Kidney epithelial cell (primary cell): ENCODE data around the gene STK11. TPM values are rescaled to one million over a fixed set of nuclear protein-coding genes. Genes with fewer than 3 reads are reported as not detected.

Source experiments
- DNase-seq: peaks from one replicate; pipeline ENCODE4 v3.0.0-alpha.2; 2010; ENCODE audit warnings: low read depth
- H3K27me3 ChIP-seq: 2 replicates; pipeline ENCODE4 v1.6.0; 2011; ENCODE audit warnings: low read length; ENCODE audit not compliant: control insufficient read depth, insufficient read depth
- H3K36me3 ChIP-seq: 2 replicates; pipeline ENCODE4 v1.5.1; 2011; ENCODE audit warnings: low read length; ENCODE audit not compliant: control insufficient read depth, insufficient read depth
- H3K4me3 ChIP-seq: 2 replicates; pipeline ENCODE4 v1.5.1; 2011; ENCODE audit warnings: low read depth, mild to moderate bottlenecking, control low read depth, low read length
- total RNA-seq: library from RNA; depleted of rRNA; stranded (reverse); fragments of >200 nt; gene quantifications from 2 replicates; pipeline ENCODE4 v1.2.3, GENCODE V29; 2015
- TF ChIP-seq, protein P1 (sequence below): IDR thresholded peaks from 2 replicates; pipeline ENCODE4 v1.5.1; 2011; ENCODE audit warnings: mild to moderate bottlenecking, moderate library complexity, low read length, control low read depth, inconsistent platforms; ENCODE audit not compliant: insufficient read depth, poor library complexity, severe bottlenecking

STK11 gene
- total RNA-seq, 1 donor from 2014 or later = 78.3 TPM

DNA sequence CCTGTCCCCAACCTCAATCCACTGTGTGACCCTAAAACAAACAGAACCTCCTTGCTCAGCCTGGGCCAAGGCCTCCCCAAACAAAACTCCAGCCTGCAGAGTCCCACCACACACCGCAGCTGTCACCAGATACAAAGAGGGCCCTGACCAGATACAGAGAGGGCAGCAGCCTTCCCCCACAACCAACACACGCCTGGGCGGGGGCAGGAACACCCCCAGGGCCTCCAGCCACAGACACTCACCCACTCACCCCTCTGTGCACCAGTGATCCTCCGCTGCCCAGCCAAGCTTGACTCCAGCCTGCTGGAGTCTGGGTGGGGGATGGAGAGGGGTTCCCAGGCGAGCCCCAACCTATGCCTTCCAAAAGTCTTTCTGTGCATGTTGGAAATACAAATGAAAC, 57.6 kb downstream of the STK11 start:
- H3K36me3 ChIP-seq = no peaks in the 10 kb centered on the region
- TF ChIP-seq, protein P1, sequence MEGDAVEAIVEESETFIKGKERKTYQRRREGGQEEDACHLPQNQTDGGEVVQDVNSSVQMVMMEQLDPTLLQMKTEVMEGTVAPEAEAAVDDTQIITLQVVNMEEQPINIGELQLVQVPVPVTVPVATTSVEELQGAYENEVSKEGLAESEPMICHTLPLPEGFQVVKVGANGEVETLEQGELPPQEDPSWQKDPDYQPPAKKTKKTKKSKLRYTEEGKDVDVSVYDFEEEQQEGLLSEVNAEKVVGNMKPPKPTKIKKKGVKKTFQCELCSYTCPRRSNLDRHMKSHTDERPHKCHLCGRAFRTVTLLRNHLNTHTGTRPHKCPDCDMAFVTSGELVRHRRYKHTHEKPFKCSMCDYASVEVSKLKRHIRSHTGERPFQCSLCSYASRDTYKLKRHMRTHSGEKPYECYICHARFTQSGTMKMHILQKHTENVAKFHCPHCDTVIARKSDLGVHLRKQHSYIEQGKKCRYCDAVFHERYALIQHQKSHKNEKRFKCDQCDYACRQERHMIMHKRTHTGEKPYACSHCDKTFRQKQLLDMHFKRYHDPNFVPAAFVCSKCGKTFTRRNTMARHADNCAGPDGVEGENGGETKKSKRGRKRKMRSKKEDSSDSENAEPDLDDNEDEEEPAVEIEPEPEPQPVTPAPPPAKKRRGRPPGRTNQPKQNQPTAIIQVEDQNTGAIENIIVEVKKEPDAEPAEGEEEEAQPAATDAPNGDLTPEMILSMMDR = no peak
- H3K27me3 ChIP-seq = no peaks in the 10 kb centered on the region
- H3K4me3 ChIP-seq = no peak overlapping the region
- no peak for DNase-seq

GRCh38 chr19:1264801-1265614, 59.4 kb downstream of the STK11 start:
- no peak for DNase-seq
- Histone ChIP-seq H3K4me3 (no peak overlapping the region), H3K27me3 (no peaks in the 10 kb centered on the region), H3K36me3 (no peaks in the 10 kb centered on the region)
- TF ChIP-seq, protein P1 = no peak

DNA sequence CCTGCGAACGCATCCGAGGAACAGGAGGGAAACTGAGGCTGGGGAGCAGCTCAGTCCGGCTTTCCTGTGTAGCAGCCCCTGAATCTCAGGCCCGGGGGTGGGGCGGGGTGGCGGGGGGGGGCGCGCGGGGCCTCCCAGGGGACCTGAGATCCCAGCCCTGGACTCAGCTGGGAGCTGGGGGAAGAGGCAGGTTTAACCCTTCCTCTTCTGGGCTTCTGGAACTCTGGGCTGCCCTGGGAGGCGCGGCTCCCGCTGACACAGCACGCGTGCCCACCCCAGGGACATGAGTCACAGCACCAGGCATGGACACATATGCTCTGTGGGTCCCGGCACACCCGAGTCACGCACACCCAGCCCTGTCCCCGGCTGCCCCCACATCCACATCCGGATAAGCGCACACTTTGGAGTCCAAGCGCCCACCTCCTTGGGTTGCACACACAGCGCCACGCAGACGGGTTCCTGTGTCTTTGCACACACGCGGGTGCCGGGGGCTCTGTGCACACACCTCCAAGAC, 60.1 kb downstream of the STK11 start:
- H3K4me3 ChIP-seq = peak overlapping the region; percentile 38
- H3K27me3 ChIP-seq = no peaks in the 10 kb centered on the region
- DNase-seq = no peak
- TF ChIP-seq, protein P1 = no peak
- H3K36me3 ChIP-seq = no peaks in the 10 kb centered on the region

DNA sequence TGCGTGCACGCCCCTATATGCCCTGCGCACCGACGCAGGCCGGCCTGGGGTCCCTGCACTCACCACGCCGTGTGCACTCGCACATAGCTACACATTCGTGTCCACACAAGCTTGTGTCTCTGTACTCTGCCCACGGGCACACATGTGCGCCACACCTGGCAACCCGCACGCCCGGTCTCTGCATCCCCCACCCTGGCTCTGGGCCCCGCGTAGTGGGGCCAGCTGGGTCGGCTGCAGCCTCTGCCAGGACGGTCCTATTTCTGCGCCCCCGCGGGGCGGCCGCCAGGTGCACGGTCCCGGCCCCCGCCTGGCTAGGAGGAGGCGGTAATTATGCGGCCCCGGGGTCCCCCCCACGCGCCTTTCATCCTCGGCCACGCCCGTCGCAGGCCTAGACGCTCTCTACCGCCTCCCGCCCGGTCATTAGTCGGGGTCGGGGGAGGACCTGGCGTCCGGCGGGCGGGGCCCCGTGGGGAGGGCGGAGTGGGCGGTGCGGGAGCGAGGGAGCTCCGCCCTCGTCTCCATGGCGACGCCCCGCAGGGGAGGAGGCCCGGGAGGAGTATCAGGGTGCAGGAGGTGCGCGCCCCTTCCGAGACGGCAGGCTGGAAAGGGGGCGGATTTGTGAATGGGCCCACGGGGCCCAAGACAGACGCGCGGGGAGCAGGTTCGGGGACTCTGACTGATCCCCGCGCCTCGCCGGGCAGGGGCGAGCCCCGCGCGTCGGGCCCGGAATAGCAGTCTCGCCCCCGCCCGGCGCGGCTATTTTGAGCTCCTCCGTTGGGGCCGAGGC, 60.7 kb downstream of the STK11 start:
- peak overlapping the region; percentile 38 for H3K4me3 ChIP-seq
- TF ChIP-seq, protein P1 = no peak

GRCh38 chr19:1266916-1267476, 61.4 kb downstream of the STK11 start:
- Histone ChIP-seq H3K36me3 (peaks cover 1% of the 10 kb centered on the region), H3K4me3 (peak overlapping the region; percentile 38), H3K27me3 (no peaks in the 10 kb centered on the region)
- DNase-seq = no peak
- TF ChIP-seq, protein P1 = peak; percentile 75

More for the DNA sequence above, 60.7 kb downstream of the STK11 start:
- DNase-seq = no peak
- no peaks in the 10 kb centered on the region for H3K36me3 ChIP-seq
- H3K27me3 ChIP-seq = no peaks in the 10 kb centered on the region
